ENCODE measurements around the gene ARV1. TPM values are rescaled to one million over a fixed set of nuclear protein-coding genes. Genes with fewer than 3 reads are reported as not detected.

The ARV1 gene
- total and polyA plus RNA-seq, 7 donors = 15.5 to 32.1 (median 20.4) TPM

GRCh38 chr1:231049121-231049979 is 70.5 kb downstream of the ARV1 start:
- TF ChIP-seq POLR2AphosphoS5 (IDR thresholded peaks at IDR 0.05) = no peak
- no peak for TF ChIP-seq EP300 (IDR thresholded peaks at IDR 0.05)
- TF ChIP-seq POLR2A (IDR thresholded peaks at IDR 0.05) = no peak
- DNase-seq = no peak
- Histone ChIP-seq H3K27ac (no peak overlapping the region), H3K36me3 (no peaks in the 10 kb centered on the region), H3K4me1 (peaks cover 0 to 8% (median 0%) of the 10 kb centered on the region in 4 donors), H3K4me3 (no peak overlapping the region), H3K9me3 (peaks cover 0 to 6% (median 0%) of the 10 kb centered on the region in 4 donors), H3K27me3 (no peaks in the 10 kb centered on the region)
- WGBS, 2 donors = 70 to 72% methylated on average over 10 of the region's 10 CpGs
- intact Hi-C loops (cut with DNase I) = no loop called here

Other genes starting within 250 kb of the ARV1 start
- under 1 TPM in 1 of 4 donors, not detected in 3; 0.55 TPM for gene CAPN9, start 231.7 kb upstream of the ARV1 start, total RNA-seq
- 10 to 100 TPM; 13.2 to 83.2 (median 48.0) TPM for gene CAPN9, start 231.7 kb upstream of the ARV1 start, polyA plus RNA-seq
- 10 to 100 TPM; 42.1 to 63.5 (median 55.5) TPM for gene C1orf198, start 110.6 kb upstream of the ARV1 start, total RNA-seq
- gene C1orf198, start 110.6 kb upstream of the ARV1 start, polyA plus RNA-seq = 10 to 100 TPM in 1 of 3 donors, 1 to 10 TPM in 2; 4.9 to 11.7 (median 6.6) TPM
- gene TTC13, start 233 bp upstream of the ARV1 start, total RNA-seq = 10 to 100 TPM in 3 of 4 donors, 1 to 10 TPM in 1; 7.3 to 19.7 (median 16.3) TPM
- 10 to 100 TPM in 1 of 3 donors, 1 to 10 TPM in 2; 3.0 to 13.6 (median 3.5) TPM for gene TTC13, start 233 bp upstream of the ARV1 start, polyA plus RNA-seq
- 1 to 10 TPM; 2.5 to 9.9 (median 8.1) TPM for gene FAM89A, start 61.2 kb downstream of the ARV1 start, total RNA-seq
- 1 to 10 TPM; 2.3 to 5.8 (median 3.6) TPM for gene FAM89A, start 61.2 kb downstream of the ARV1 start, polyA plus RNA-seq
- gene TRIM67, start 183.0 kb downstream of the ARV1 start, total RNA-seq = under 1 TPM in 3 of 4 donors, not detected in 1; under 0.01 to 0.36 (median 0.28) TPM
- gene TRIM67, start 183.0 kb downstream of the ARV1 start, polyA plus RNA-seq = under 1 TPM; under 0.01 to 0.09 (median under 0.01) TPM